Activated CD8-positive, alpha-beta memory T cell treated with anti-CD3 and anti-CD28 coated beads, Interleukin-2, amount 10 ng/mL, durations not matched to agents 7 days and 5 days (primary cell): Measurements from ENCODE around the gene CSK. TPM values are rescaled to one million over a fixed set of nuclear protein-coding genes. Genes with fewer than 3 reads are reported as not detected.

Experiments used
- ATAC-seq: fragments of 150-1000 bp; cut with Tn5 transposase; one replicate; pipeline ENCODE4 v1.10.0; 2021; ENCODE audit warnings: moderate library complexity
- CTCF ChIA-PET: fragments of 350-600 bp; sonication (Branson Sonifier 250); formaldehyde crosslinking; loops from one replicate; lab custom pipeline; 2021; ENCODE audit warnings: antibody characterized with exemption; lab: Charles Lee
- DNase-seq: peaks from one replicate; pipeline ENCODE4 v3.0.0-alpha.2; 2020
- H3K27ac Mint-ChIP-seq: one replicate; pipeline ENCODE4 v1.8.0; 2021; ENCODE audit warnings: mild to moderate bottlenecking, mixed read lengths
- H3K27me3 Mint-ChIP-seq: one replicate; pipeline ENCODE4 v1.8.0; 2021; ENCODE audit warnings: mixed read lengths
- H3K36me3 Mint-ChIP-seq: one replicate; pipeline ENCODE4 v1.8.0; 2021; ENCODE audit warnings: mild to moderate bottlenecking, mixed read lengths
- H3K4me1 Mint-ChIP-seq: one replicate; pipeline ENCODE4 v1.8.0; 2021; ENCODE audit warnings: mixed read lengths
- H3K4me3 Mint-ChIP-seq: one replicate; pipeline ENCODE4 v1.8.0; 2021; ENCODE audit warnings: mild to moderate bottlenecking, moderate library complexity, mixed read lengths
- H3K9me3 Mint-ChIP-seq: one replicate; pipeline ENCODE4 v1.8.0; 2022; ENCODE audit warnings: low read depth, mixed read lengths
- total RNA-seq, 2 experiments: library from RNA; stranded (reverse); gene quantifications; one replicate each; pipeline ENCODE4 v1.2.3, GENCODE V29; 2021

The CSK gene
- total RNA-seq, 2 experiments from 2014 or later: 349 to 369 TPM

GRCh38 chr15:74758736-74759135, 23.1 kb upstream of the CSK start:
- H3K9me3 Mint-ChIP-seq: no peaks in the 10 kb centered on the region
- no peak for DNase-seq
- no peak overlapping the region for H3K27ac Mint-ChIP-seq
- no peaks in the 10 kb centered on the region for H3K4me1 Mint-ChIP-seq
- no peak for ATAC-seq
- H3K4me3 Mint-ChIP-seq: no peak overlapping the region
- H3K27me3 Mint-ChIP-seq: peaks cover 5% of the 10 kb centered on the region
- no peaks in the 10 kb centered on the region for H3K36me3 Mint-ChIP-seq
- CTCF ChIA-PET: interaction anchor here (0.9 to 3.2 kb wide), 5 partner anchors 10 to 143 kb away, joined by 3 to 12 read pairs (median 5); no protein-coding TSS in a partner anchor

DNA sequence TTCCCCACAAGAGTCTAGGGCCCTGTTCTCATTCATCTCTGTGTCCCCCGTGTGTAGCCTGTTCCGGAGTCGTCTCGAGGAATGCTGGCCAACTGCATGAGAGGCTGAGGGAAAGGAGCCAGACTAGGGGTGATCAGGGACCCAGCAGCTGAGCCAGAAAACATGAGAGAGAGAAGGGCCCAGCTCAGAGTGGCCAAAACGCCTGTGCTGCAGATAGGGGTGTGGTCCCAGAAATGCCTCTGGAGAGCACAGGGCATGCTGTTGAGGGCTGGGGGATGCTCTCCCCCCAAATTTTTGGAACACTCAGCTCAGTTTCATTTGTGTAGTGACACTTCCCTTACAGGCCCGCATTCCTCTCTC, 19.1 kb upstream of the CSK start:
- Mint-ChIP-seq H3K27ac (no peak overlapping the region), H3K4me1 (no peaks in the 10 kb centered on the region), H3K4me3 (no peak overlapping the region), H3K9me3 (no peaks in the 10 kb centered on the region), H3K36me3 (no peaks in the 10 kb centered on the region), H3K27me3 (no peaks in the 10 kb centered on the region)
- CTCF ChIA-PET: interaction anchor here (1.0 to 3.4 kb wide), 7 partner anchors 9 to 141 kb away, joined by 3 to 21 read pairs (median 4); no protein-coding TSS in a partner anchor
- ATAC-seq: no peak
- no peak for DNase-seq

GRCh38 chr15:74763416-74763815, 18.5 kb upstream of the CSK start:
- Mint-ChIP-seq H3K9me3 (no peaks in the 10 kb centered on the region), H3K4me1 (no peaks in the 10 kb centered on the region), H3K4me3 (no peak overlapping the region), H3K27ac (no peak overlapping the region), H3K36me3 (no peaks in the 10 kb centered on the region), H3K27me3 (no peaks in the 10 kb centered on the region)
- DNase-seq: no peak
- CTCF ChIA-PET: interaction anchor here (1.0 to 3.4 kb wide), 6 partner anchors 8 to 142 kb away, joined by 3 to 21 read pairs (median 4); no protein-coding TSS in a partner anchor
- ATAC-seq: no peak

GRCh38 chr15:74767167-74768098, 14.4 kb upstream of the CSK start:
- ATAC-seq (no peak), DNase-seq (no peak)
- Mint-ChIP-seq H3K4me3 (no peak overlapping the region), H3K9me3 (no peaks in the 10 kb centered on the region), H3K36me3 (no peaks in the 10 kb centered on the region), H3K27ac (no peak overlapping the region), H3K4me1 (peaks cover 16% of the 10 kb centered on the region), H3K27me3 (peaks cover 2% of the 10 kb centered on the region)
- CTCF ChIA-PET: interaction anchor here (0.8 to 25.1 kb wide), 20 partner anchors 16 to 393 kb away, joined by 3 to 1355 read pairs (median 16); partner anchors contain the start of genes CLK3, CSK, CYP1A2 and RPP25

DNA sequence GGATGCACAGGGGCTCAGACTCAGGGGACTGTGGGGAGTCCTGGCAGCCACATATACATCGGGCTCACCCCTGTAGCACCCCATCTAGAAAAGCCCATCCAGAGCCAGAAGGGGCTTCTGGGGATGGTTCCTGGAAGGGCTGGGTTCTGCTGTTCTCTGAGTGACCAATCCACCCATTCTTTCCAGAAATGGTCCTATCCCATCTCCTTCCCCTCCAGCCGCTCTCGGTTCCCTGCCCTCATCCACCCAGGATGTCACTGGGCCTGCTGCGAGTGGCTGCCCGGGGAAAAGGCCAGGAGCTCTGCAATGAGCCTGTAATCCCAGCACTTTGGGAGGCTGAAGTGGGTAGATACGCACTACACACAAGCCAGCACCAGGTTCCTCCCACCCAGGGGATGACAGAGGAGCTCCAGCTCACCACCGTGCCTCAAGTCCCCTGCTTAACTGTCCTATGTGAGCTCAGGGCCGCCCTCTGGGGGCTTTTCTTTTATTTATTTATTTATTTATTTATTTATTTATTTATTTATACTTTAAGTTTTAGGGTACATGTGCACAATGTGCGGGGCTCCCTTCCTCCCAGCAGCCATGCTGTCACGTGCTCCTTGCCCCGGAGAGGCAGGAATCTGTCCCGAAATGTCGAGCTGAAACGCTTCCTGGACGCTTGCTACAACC, 13.6 kb upstream of the CSK start:
- CTCF ChIA-PET: interaction anchor here (0.6 to 25.1 kb wide), 52 partner anchors 14 to 394 kb away, joined by 3 to 1355 read pairs (median 4); partner anchors contain the start of genes CLK3, CSK, CYP1A2 and FAM219B
- H3K27me3 Mint-ChIP-seq: peaks cover 2% of the 10 kb centered on the region
- ATAC-seq: no peak
- peaks cover 16% of the 10 kb centered on the region for H3K4me1 Mint-ChIP-seq
- no peaks in the 10 kb centered on the region for H3K9me3 Mint-ChIP-seq
- H3K36me3 Mint-ChIP-seq: no peaks in the 10 kb centered on the region
- no peak overlapping the region for H3K27ac Mint-ChIP-seq
- no peak overlapping the region for H3K4me3 Mint-ChIP-seq
- no peak for DNase-seq

GRCh38 chr15:74768771-74769342, 13.0 kb upstream of the CSK start:
- CTCF ChIA-PET: interaction anchor here (0.6 to 25.1 kb wide), 64 partner anchors 8 to 398 kb away, joined by 3 to 1355 read pairs (median 4); partner anchors contain the start of genes CLK3, CSK, CYP1A2 and EDC3
- Mint-ChIP-seq H3K36me3 (no peaks in the 10 kb centered on the region), H3K27me3 (peaks cover 2% of the 10 kb centered on the region), H3K4me1 (peaks cover 16% of the 10 kb centered on the region), H3K27ac (peak overlapping the region; percentile 6), H3K9me3 (no peaks in the 10 kb centered on the region), H3K4me3 (no peak overlapping the region)
- ATAC-seq (peak; percentile 44), DNase-seq (peak; percentile 79)

- H3K36me3 Mint-ChIP-seq: no peaks in the 10 kb centered on the region
- H3K4me1 Mint-ChIP-seq: peaks cover 16% of the 10 kb centered on the region
- no peak overlapping the region for H3K4me3 Mint-ChIP-seq
- DNase-seq: no peak
- no peak overlapping the region for H3K27ac Mint-ChIP-seq
- ATAC-seq: no peak
- H3K27me3 Mint-ChIP-seq: peaks cover 2% of the 10 kb centered on the region
- H3K9me3 Mint-ChIP-seq: no peaks in the 10 kb centered on the region
- CTCF ChIA-PET: interaction anchor here (0.6 to 25.1 kb wide), 62 partner anchors 9 to 399 kb away, joined by 3 to 1355 read pairs (median 4); partner anchors contain the start of genes CLK3, CSK, CYP1A2 and EDC3
Measured at GRCh38 chr15:74769463-74770025, 12.3 kb upstream of the CSK start.

DNA sequence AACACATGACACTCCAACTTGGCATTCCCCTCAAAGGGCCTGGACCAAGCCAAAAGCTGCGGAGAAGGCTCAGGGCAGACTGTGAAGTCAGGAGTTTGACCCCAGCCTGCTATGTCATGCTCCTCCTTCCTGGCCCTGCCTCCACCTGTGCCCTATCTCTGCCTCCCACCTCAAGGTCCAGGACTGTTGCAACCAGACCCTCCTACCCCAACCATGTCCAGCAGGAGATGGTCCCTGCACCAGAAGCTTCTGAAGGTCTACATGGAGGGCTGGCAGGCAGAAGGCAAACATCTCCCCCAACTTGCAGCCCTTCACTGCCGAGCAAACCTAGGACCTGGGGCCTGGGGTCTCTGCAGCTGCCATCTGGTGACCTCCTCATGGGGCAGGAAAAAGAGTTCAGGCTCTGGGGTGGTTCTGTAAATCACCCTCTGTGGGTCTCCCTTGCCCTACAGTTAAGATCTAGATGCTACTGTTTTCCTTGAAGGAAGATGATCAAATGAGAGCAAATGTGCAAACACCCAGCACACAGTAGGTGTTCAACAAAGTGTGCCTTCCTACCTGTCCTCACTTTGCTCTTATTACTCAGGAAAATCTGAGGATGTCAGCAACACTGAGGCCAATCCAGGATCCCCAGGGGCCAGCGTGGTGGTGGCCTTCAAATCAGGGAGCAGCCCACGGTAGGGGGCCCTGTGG, 11.5 kb upstream of the CSK start:
- no peak overlapping the region for H3K27ac Mint-ChIP-seq
- no peaks in the 10 kb centered on the region for H3K9me3 Mint-ChIP-seq
- ATAC-seq: no peak
- CTCF ChIA-PET: interaction anchor here (0.6 to 25.1 kb wide), 60 partner anchors 8 to 404 kb away, joined by 3 to 1355 read pairs (median 5); partner anchors contain the start of genes CLK3, COX5A, CPLX3 and CSK
- DNase-seq: no peak
- peaks cover 20% of the 10 kb centered on the region for H3K4me1 Mint-ChIP-seq
- no peaks in the 10 kb centered on the region for H3K36me3 Mint-ChIP-seq
- H3K4me3 Mint-ChIP-seq: no peak overlapping the region
- H3K27me3 Mint-ChIP-seq: peaks cover 2% of the 10 kb centered on the region

GRCh38 chr15:74773329-74773728, 8.6 kb upstream of the CSK start:
- CTCF ChIA-PET: interaction anchor here (0.6 to 25.1 kb wide), 7 partner anchors 16 to 149 kb away, joined by 3 to 1355 read pairs (median 4); partner anchors contain the start of genes CSK and FAM219B
- Mint-ChIP-seq H3K9me3 (no peaks in the 10 kb centered on the region), H3K4me1 (peaks cover 44% of the 10 kb centered on the region), H3K27me3 (peaks cover 2% of the 10 kb centered on the region), H3K27ac (no peak overlapping the region), H3K36me3 (no peaks in the 10 kb centered on the region), H3K4me3 (no peak overlapping the region)
- no peak for DNase-seq
- no peak for ATAC-seq

- peaks cover 46% of the 10 kb centered on the region for H3K4me1 Mint-ChIP-seq
- H3K36me3 Mint-ChIP-seq: no peaks in the 10 kb centered on the region
- no peaks in the 10 kb centered on the region for H3K9me3 Mint-ChIP-seq
- H3K27me3 Mint-ChIP-seq: peaks cover 2% of the 10 kb centered on the region
- CTCF ChIA-PET: interaction anchor here (1.3 to 25.1 kb wide), 5 partner anchors 16 to 149 kb away, joined by 3 to 1355 read pairs (median 101); partner anchors contain the start of genes CSK and FAM219B
- no peak overlapping the region for H3K27ac Mint-ChIP-seq
- DNase-seq (no peak), ATAC-seq (no peak)
- no peak overlapping the region for H3K4me3 Mint-ChIP-seq
Measured at GRCh38 chr15:74773731-74774252, 8.1 kb upstream of the CSK start.

DNA sequence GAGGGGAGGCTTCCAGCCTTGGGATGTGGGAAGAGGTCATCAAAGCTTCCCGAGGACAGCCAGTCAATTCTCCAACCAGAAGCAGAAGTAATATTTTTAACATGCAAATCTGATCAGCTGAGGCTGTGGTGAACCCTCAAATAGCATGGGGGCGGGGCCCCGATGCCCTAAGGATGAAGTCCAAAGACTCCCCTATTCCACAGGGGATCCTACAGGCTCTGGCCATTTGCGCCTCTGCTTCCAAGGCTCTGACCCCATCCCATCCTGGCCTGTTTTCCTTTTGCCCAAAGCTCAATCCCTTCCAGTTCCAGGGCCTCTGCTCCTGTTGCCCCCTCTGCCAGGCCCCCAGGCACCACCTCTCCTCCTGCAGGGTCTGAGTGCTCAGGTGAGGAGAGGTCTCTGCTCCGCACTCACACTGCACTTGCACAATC, 6.7 kb upstream of the CSK start:
- Mint-ChIP-seq H3K4me3 (no peak overlapping the region), H3K4me1 (peaks cover 58% of the 10 kb centered on the region), H3K36me3 (no peaks in the 10 kb centered on the region), H3K27me3 (peaks cover 1% of the 10 kb centered on the region), H3K27ac (no peak overlapping the region), H3K9me3 (no peaks in the 10 kb centered on the region)
- no peak for DNase-seq
- CTCF ChIA-PET: interaction anchor here (1.0 to 25.1 kb wide), 4 partner anchors 15 to 143 kb away, joined by 4 to 1355 read pairs (median 56); partner anchors contain the start of genes CSK and FAM219B
- no peak for ATAC-seq
